CD14-positive monocyte (primary cell): ENCODE measurements around the gene SYNE3. TPM values are rescaled to one million over a fixed set of nuclear protein-coding genes. Genes with fewer than 3 reads are reported as not detected.

Experiments
- DNase-seq, 3 donors: peaks; one replicate each; pipeline ENCODE4 v3.0.0-alpha.2; 2011 to 2022
- H2AFZ ChIP-seq: 2 replicates; pipeline ENCODE4 v1.6.0; 2012; ENCODE audit warnings: mild to moderate bottlenecking, low read depth, low read length, inconsistent platforms; ENCODE audit not compliant: insufficient read depth, poor library complexity, severe bottlenecking
- H3K27ac ChIP-seq, 2 donors: 1 replicate in 1 of 2; 2 replicates in 1 of 2; pipeline ENCODE4 v1.5.1; 2012 to 2013; ENCODE audit warnings: low read length in 2 of 2, control low read depth in 1 of 2, inconsistent platforms in 1 of 2, low read depth in 1 of 2, mild to moderate bottlenecking in 1 of 2
- H3K27me3 ChIP-seq, 2 donors: one replicate each; pipeline versions ENCODE4 v1.6.0 to v1.6.1; 2011 to 2013; ENCODE audit warnings: low read length in 2 of 2; ENCODE audit not compliant: control insufficient read depth in 2 of 2, insufficient read depth in 2 of 2
- H3K36me3 ChIP-seq, 2 donors: replicated peaks in 1 of 2; 1 replicate in 1 of 2; 2 replicates in 1 of 2; pipeline versions ENCODE4 v1.5.1 to v1.6.1; 2012 to 2013; ENCODE audit warnings: low read length in 2 of 2, control low read depth in 1 of 2, inconsistent platforms in 1 of 2, mild to moderate bottlenecking in 1 of 2; ENCODE audit not compliant: insufficient read depth in 2 of 2, control insufficient read depth in 1 of 2
- H3K4me1 ChIP-seq, 2 donors: 1 replicate in 1 of 2; 2 replicates in 1 of 2; pipeline versions ENCODE4 v1.5.1 to v1.6.1; 2012 to 2013; ENCODE audit warnings: low read length in 2 of 2, control low read depth in 1 of 2, inconsistent platforms in 1 of 2, mild to moderate bottlenecking in 1 of 2, moderate library complexity in 1 of 2; ENCODE audit not compliant: insufficient read depth in 2 of 2, control insufficient read depth in 1 of 2
- H3K4me2 ChIP-seq: replicated peaks from 2 replicates; pipeline ENCODE3; 2012; ENCODE audit warnings: low read length, moderate library complexity, mild to moderate bottlenecking; ENCODE audit not compliant: poor library complexity, severe bottlenecking; ENCODE audit errors: extremely low read depth
- H3K4me3 ChIP-seq, 3 experiments: fragments of 200-600 bp in 1 of 3; sonication (generic) in 1 of 3; replicated peaks in 1 of 3; 1 replicate in 2 of 3; 2 replicates in 1 of 3; pipeline ENCODE4 v1.5.1; 2011 to 2013; ENCODE audit warnings: low read length in 3 of 3, mild to moderate bottlenecking in 3 of 3, control low read depth in 2 of 3, low read depth in 2 of 3, inconsistent platforms in 1 of 3, moderate library complexity in 1 of 3
- H3K79me2 ChIP-seq: 2 replicates; pipeline ENCODE4 v1.6.0; 2012; ENCODE audit warnings: mild to moderate bottlenecking, control low read depth, inconsistent platforms, low read length, moderate library complexity; ENCODE audit not compliant: insufficient read depth
- H3K9ac ChIP-seq: 2 replicates; pipeline ENCODE4 v1.6.0; 2017; ENCODE audit warnings: low read length, mild to moderate bottlenecking; ENCODE audit not compliant: insufficient read depth, poor library complexity, severe bottlenecking
- H3K9me3 ChIP-seq, 2 donors: replicated peaks in 1 of 2; 1 replicate in 1 of 2; 2 replicates in 1 of 2; pipeline versions ENCODE4 v1.5.1 to v1.6.1; 2012 to 2013; ENCODE audit warnings: low read length in 2 of 2, control low read depth in 1 of 2; ENCODE audit not compliant: control insufficient read depth in 1 of 2, insufficient read depth in 1 of 2
- H4K20me1 ChIP-seq: 2 replicates; pipeline ENCODE4 v1.6.0; 2012; ENCODE audit warnings: mild to moderate bottlenecking, low read length, control low read depth, moderate library complexity; ENCODE audit not compliant: insufficient read depth
- H3K27ac Mint-ChIP-seq, 7 donors: one replicate each; pipeline ENCODE4 v1.8.0; 2020; ENCODE audit warnings: mild to moderate bottlenecking in 7 of 7, mixed read lengths in 7 of 7, moderate library complexity in 6 of 7, inconsistent platforms in 2 of 7
- H3K27me3 Mint-ChIP-seq, 3 donors: one replicate each; pipeline ENCODE4 v1.8.0; 2021 to 2022; ENCODE audit warnings: low read depth in 3 of 3, mild to moderate bottlenecking in 3 of 3, mixed read lengths in 3 of 3, moderate library complexity in 3 of 3, inconsistent platforms in 1 of 3
- H3K36me3 Mint-ChIP-seq, 2 donors: one replicate each; pipeline ENCODE4 v1.8.0; 2020; ENCODE audit warnings: mixed read lengths in 2 of 2, inconsistent platforms in 1 of 2, mild to moderate bottlenecking in 1 of 2
- H3K4me1 Mint-ChIP-seq: one replicate; pipeline ENCODE4 v1.8.0; 2020; ENCODE audit warnings: mild to moderate bottlenecking, mixed read lengths
- H3K4me3 Mint-ChIP-seq, 2 donors: one replicate each; pipeline ENCODE4 v1.8.0; 2020; ENCODE audit warnings: mild to moderate bottlenecking in 2 of 2, mixed read lengths in 2 of 2, moderate library complexity in 1 of 2
- H3K9me3 Mint-ChIP-seq, 7 donors: one replicate each; pipeline ENCODE4 v1.8.0; 2020 to 2022; ENCODE audit warnings: mixed read lengths in 7 of 7, mild to moderate bottlenecking in 6 of 7, moderate library complexity in 6 of 7, inconsistent platforms in 2 of 7
- CTCF ChIP-seq: fragments of 200-600 bp; IDR thresholded peaks from one replicate; pipeline ENCODE4 v1.8.0; 2022; ENCODE audit warnings: antibody characterized with exemption, mild to moderate bottlenecking
- WGBS: methylation state at CpG from one replicate; pipeline ENCODE4 v1.1.5; 2013; ENCODE audit warnings: missing lambda C conversion rate; ENCODE audit not compliant: insufficient coverage; 5-methylcytosine and 5-hydroxymethylcytosine counted together
- intact Hi-C, 2 donors: fragments of 100-400 bp; cut with micrococcal nuclease; formaldehyde crosslinking; loops; one replicate each; pipeline versions ENCODE4 v1.15.0 to v1.15.1; 2023
- polyA plus RNA-seq, 3 donors: library from polyadenylated mRNA; depleted of rRNA in 1 of 3; unstranded in 2 of 3; stranded (reverse) in 1 of 3; fragments of 300-500 nt in 2 of 3; fragments of >200 nt in 1 of 3; fragmentation: Illumina TruSeq in 2 of 3; gene quantifications; 1 replicate in 2 of 3; 2 replicates in 1 of 3; pipeline ENCODE4 v1.2.3, GENCODE V29; 2012 to 2021

The SYNE3 gene
- polyA plus RNA-seq, 3 donors: 2.6 to 26.1 (median 3.5) TPM

- Histone ChIP-seq H3K9ac (no peak overlapping the region), H3K36me3 (peaks cover 92 to 99% of the 10 kb centered on the region in 2 donors), H3K79me2 (peaks cover 40% of the 10 kb centered on the region), H3K27ac (peak overlapping the region in 1 of 2 donors; percentile 1), H3K4me2 (no peak overlapping the region), H3K27me3 (no peaks in the 10 kb centered on the region), H3K4me3 (no peak overlapping the region), H2AFZ (no peak overlapping the region), H3K9me3 (no peaks in the 10 kb centered on the region), H4K20me1 (peaks cover 94% of the 10 kb centered on the region), H3K4me1 (no peaks in the 10 kb centered on the region)
- no peak for TF ChIP-seq CTCF
- intact Hi-C loops: no loop called here
- Mint-ChIP-seq H3K4me3 (no peak overlapping the region), H3K27me3 (no peaks in the 10 kb centered on the region), H3K27ac (peak overlapping the region in 4 of 7 donors; percentile 27 to 64 (median 50)), H3K36me3 (peaks cover 88 to 96% of the 10 kb centered on the region in 2 donors), H3K9me3 (no peaks in the 10 kb centered on the region), H3K4me1 (peaks cover 6% of the 10 kb centered on the region)
- WGBS: 100% methylated on average over 1 of the region's 4 CpGs
- DNase-seq: no peak
These were observed 47.9 kb downstream of the SYNE3 start for GRCh38 chr14:95468448-95469133.

- peaks cover 31% of the 10 kb centered on the region for H3K79me2 ChIP-seq
- no peak overlapping the region for H3K9ac ChIP-seq
- TF ChIP-seq CTCF: no peak
- H2AFZ ChIP-seq: no peak overlapping the region
- H3K27ac Mint-ChIP-seq: peak overlapping the region in 2 of 7 donors; percentile 27 to 80
- peaks cover 89 to 99% of the 10 kb centered on the region in 2 donors for H3K36me3 ChIP-seq
- H3K9me3 ChIP-seq: no peaks in the 10 kb centered on the region
- no peaks in the 10 kb centered on the region for H3K9me3 Mint-ChIP-seq
- no peak overlapping the region for H3K4me2 ChIP-seq
- no peak overlapping the region for H3K4me3 ChIP-seq
- H3K27me3 ChIP-seq: no peaks in the 10 kb centered on the region
- DNase-seq: no peak
- H3K4me1 Mint-ChIP-seq: peaks cover 2% of the 10 kb centered on the region
- no peak overlapping the region for H3K4me3 Mint-ChIP-seq
- intact Hi-C loops: no loop called here
- H3K36me3 Mint-ChIP-seq: peaks cover 84 to 95% of the 10 kb centered on the region in 2 donors
- H3K4me1 ChIP-seq: no peaks in the 10 kb centered on the region
- 94% methylated on average over 6 of the region's 6 CpGs for WGBS
- H4K20me1 ChIP-seq: peaks cover 94% of the 10 kb centered on the region
- no peak overlapping the region for H3K27ac ChIP-seq
- no peaks in the 10 kb centered on the region for H3K27me3 Mint-ChIP-seq
These were observed 48.8 kb downstream of the SYNE3 start for GRCh38 chr14:95467657-95468056.
